ENCODE measurements around the gene KLHL29.
A peak's percentile ranks its signal among the peaks of the same experiment; 100 is the strongest.

KLHL29 gene

GRCh38 chr2:23621616-23622015 is 236.6 kb downstream of the KLHL29 start:
- no peak overlapping the region for H3K4me2 ChIP-seq (ENCODE audit: low read length)
- H3K79me2 ChIP-seq (ENCODE audit: control insufficient read depth, insufficient read depth, low read length, poor library complexity) = no peaks in the 10 kb centered on the region
- no peaks in the 10 kb centered on the region for H3K27me3 ChIP-seq (ENCODE audit: insufficient read depth, low read length)
- H2BK12ac ChIP-seq (ENCODE audit: low read length) = no peak overlapping the region
- H3K9me3 ChIP-seq (ENCODE audit: insufficient read depth, low read depth, low read length) = no peaks in the 10 kb centered on the region
- WGBS (ENCODE audit: extremely low coverage, insufficient coverage, insufficient read length) = no CpG with 5 or more reads among the region's 5 CpGs
- no peak overlapping the region for H4K8ac ChIP-seq (ENCODE audit: low read depth, low read length)
- no peak overlapping the region for H2AFZ ChIP-seq (ENCODE audit: insufficient read depth, low read length, poor library complexity)
- H3K4ac ChIP-seq (ENCODE audit: low read depth, low read length) = no peak overlapping the region
- no peak overlapping the region for H3K14ac ChIP-seq (ENCODE audit: low read length)
- H4K12ac ChIP-seq (ENCODE audit: low read depth, low read length) = no peak overlapping the region
- H3K36me3 ChIP-seq (ENCODE audit: control insufficient read depth in 1 of 2, insufficient read depth in 2 of 2, low read length in 2 of 2) = no peaks in the 10 kb centered on the region
- H3K4me1 ChIP-seq (ENCODE audit: control insufficient read depth in 1 of 2, insufficient read depth in 2 of 2, low read length in 2 of 2) = no peaks in the 10 kb centered on the region
- no peak overlapping the region for H4K91ac ChIP-seq (ENCODE audit: low read depth, low read length)
- H3K27ac ChIP-seq (ENCODE audit: low read depth, low read length) = no peak overlapping the region
- H3K23ac ChIP-seq (ENCODE audit: low read length) = no peak overlapping the region
- H2BK5ac ChIP-seq (ENCODE audit: low read depth, low read length, poor library complexity) = no peak overlapping the region
- no peak overlapping the region for H2BK120ac ChIP-seq (ENCODE audit: insufficient read depth, low read length, poor library complexity)
- no peak overlapping the region for H2AK5ac ChIP-seq (ENCODE audit: low read length)
- no peak for DNase-seq
- no peak overlapping the region for H3K9ac ChIP-seq (ENCODE audit: low read length)
- no peak overlapping the region for H3K4me3 ChIP-seq (ENCODE audit: low read depth, low read length)
- peaks cover under 1% of the 10 kb centered on the region for H3K79me1 ChIP-seq (ENCODE audit: low read length)
- no peak overlapping the region for H3K18ac ChIP-seq (ENCODE audit: low read length)

- no peak overlapping the region for H3K18ac ChIP-seq (ENCODE audit: low read length)
- no peak overlapping the region for H3K4ac ChIP-seq (ENCODE audit: low read depth, low read length)
- no peak overlapping the region for H2AK5ac ChIP-seq (ENCODE audit: low read length)
- H3K79me1 ChIP-seq (ENCODE audit: low read length) = peaks cover 3% of the 10 kb centered on the region
- H3K27ac ChIP-seq (ENCODE audit: low read depth, low read length) = no peak overlapping the region
- no peak overlapping the region for H3K4me3 ChIP-seq (ENCODE audit: low read depth, low read length)
- H3K9ac ChIP-seq (ENCODE audit: low read length) = no peak overlapping the region
- DNase-seq = no peak
- H4K8ac ChIP-seq (ENCODE audit: low read depth, low read length) = no peak overlapping the region
- no peak overlapping the region for H4K91ac ChIP-seq (ENCODE audit: low read depth, low read length)
- no peaks in the 10 kb centered on the region for H3K27me3 ChIP-seq (ENCODE audit: insufficient read depth, low read length)
- no CpG with 5 or more reads among the region's 8 CpGs for WGBS (ENCODE audit: extremely low coverage, insufficient coverage, insufficient read length)
- H3K4me1 ChIP-seq (ENCODE audit: control insufficient read depth in 1 of 2, insufficient read depth in 2 of 2, low read length in 2 of 2) = peaks cover 0 to 3% of the 10 kb centered on the region in 2 experiments
- no peaks in the 10 kb centered on the region for H3K9me3 ChIP-seq (ENCODE audit: insufficient read depth, low read depth, low read length)
- H3K4me2 ChIP-seq (ENCODE audit: low read length) = no peak overlapping the region
- no peak overlapping the region for H3K14ac ChIP-seq (ENCODE audit: low read length)
- no peak overlapping the region for H2BK5ac ChIP-seq (ENCODE audit: low read depth, low read length, poor library complexity)
- no peak overlapping the region for H3K23ac ChIP-seq (ENCODE audit: low read length)
- H4K12ac ChIP-seq (ENCODE audit: low read depth, low read length) = no peak overlapping the region
- H3K36me3 ChIP-seq (ENCODE audit: control insufficient read depth in 1 of 2, insufficient read depth in 2 of 2, low read length in 2 of 2) = no peaks in the 10 kb centered on the region
- H2BK120ac ChIP-seq (ENCODE audit: insufficient read depth, low read length, poor library complexity) = no peak overlapping the region
- no peaks in the 10 kb centered on the region for H3K79me2 ChIP-seq (ENCODE audit: control insufficient read depth, insufficient read depth, low read length, poor library complexity)
- no peak overlapping the region for H2BK12ac ChIP-seq (ENCODE audit: low read length)
- H2AFZ ChIP-seq (ENCODE audit: insufficient read depth, low read length, poor library complexity) = no peak overlapping the region
Measured at GRCh38 chr2:23622466-23622865, 237.5 kb downstream of the KLHL29 start.

- no peak overlapping the region for H4K12ac ChIP-seq (ENCODE audit: low read depth, low read length)
- H3K36me3 ChIP-seq (ENCODE audit: control insufficient read depth in 1 of 2, insufficient read depth in 2 of 2, low read length in 2 of 2) = no peaks in the 10 kb centered on the region
- no peak overlapping the region for H3K14ac ChIP-seq (ENCODE audit: low read length)
- H2AK5ac ChIP-seq (ENCODE audit: low read length) = no peak overlapping the region
- no peak overlapping the region for H4K8ac ChIP-seq (ENCODE audit: low read depth, low read length)
- H3K4me3 ChIP-seq (ENCODE audit: low read depth, low read length) = no peak overlapping the region
- H3K4ac ChIP-seq (ENCODE audit: low read depth, low read length) = no peak overlapping the region
- no peaks in the 10 kb centered on the region for H3K79me2 ChIP-seq (ENCODE audit: control insufficient read depth, insufficient read depth, low read length, poor library complexity)
- DNase-seq = no peak
- H3K9ac ChIP-seq (ENCODE audit: low read length) = no peak overlapping the region
- H3K18ac ChIP-seq (ENCODE audit: low read length) = no peak overlapping the region
- H3K4me2 ChIP-seq (ENCODE audit: low read length) = no peak overlapping the region
- H2BK12ac ChIP-seq (ENCODE audit: low read length) = no peak overlapping the region
- H3K4me1 ChIP-seq (ENCODE audit: control insufficient read depth in 1 of 2, insufficient read depth in 2 of 2, low read length in 2 of 2) = peaks cover 0 to 3% of the 10 kb centered on the region in 2 experiments
- H3K9me3 ChIP-seq (ENCODE audit: insufficient read depth, low read depth, low read length) = no peaks in the 10 kb centered on the region
- H4K91ac ChIP-seq (ENCODE audit: low read depth, low read length) = no peak overlapping the region
- WGBS (ENCODE audit: extremely low coverage, insufficient coverage, insufficient read length) = no CpG with 5 or more reads among the region's 14 CpGs
- no peak overlapping the region for H3K27ac ChIP-seq (ENCODE audit: low read depth, low read length)
- peaks cover 3% of the 10 kb centered on the region for H3K79me1 ChIP-seq (ENCODE audit: low read length)
- H2BK5ac ChIP-seq (ENCODE audit: low read depth, low read length, poor library complexity) = no peak overlapping the region
- H2AFZ ChIP-seq (ENCODE audit: insufficient read depth, low read length, poor library complexity) = no peak overlapping the region
- no peak overlapping the region for H3K23ac ChIP-seq (ENCODE audit: low read length)
- H3K27me3 ChIP-seq (ENCODE audit: insufficient read depth, low read length) = no peaks in the 10 kb centered on the region
- H2BK120ac ChIP-seq (ENCODE audit: insufficient read depth, low read length, poor library complexity) = no peak overlapping the region
Measured at GRCh38 chr2:23622966-23623675, 238.1 kb downstream of the KLHL29 start.

GRCh38 chr2:23624378-23624777 is 239.4 kb downstream of the KLHL29 start:
- Histone ChIP-seq H3K27ac (ENCODE audit: low read depth, low read length) (no peak overlapping the region), H3K36me3 (ENCODE audit: control insufficient read depth in 1 of 2, insufficient read depth in 2 of 2, low read length in 2 of 2) (no peaks in the 10 kb centered on the region), H2BK120ac (ENCODE audit: insufficient read depth, low read length, poor library complexity) (no peak overlapping the region), H3K9ac (ENCODE audit: low read length) (no peak overlapping the region), H3K27me3 (ENCODE audit: insufficient read depth, low read length) (no peaks in the 10 kb centered on the region), H2BK12ac (ENCODE audit: low read length) (no peak overlapping the region), H2AK5ac (ENCODE audit: low read length) (no peak overlapping the region), H3K23ac (ENCODE audit: low read length) (no peak overlapping the region), H4K8ac (ENCODE audit: low read depth, low read length) (no peak overlapping the region), H3K4me1 (ENCODE audit: control insufficient read depth in 1 of 2, insufficient read depth in 2 of 2, low read length in 2 of 2) (peaks cover 4 to 9% of the 10 kb centered on the region in 2 experiments), H2AFZ (ENCODE audit: insufficient read depth, low read length, poor library complexity) (no peak overlapping the region), H3K4me3 (ENCODE audit: low read depth, low read length) (no peak overlapping the region), H3K79me1 (ENCODE audit: low read length) (peaks cover 6% of the 10 kb centered on the region), H4K91ac (ENCODE audit: low read depth, low read length) (no peak overlapping the region), H3K18ac (ENCODE audit: low read length) (no peak overlapping the region), H3K79me2 (ENCODE audit: control insufficient read depth, insufficient read depth, low read length, poor library complexity) (no peaks in the 10 kb centered on the region), H3K4ac (ENCODE audit: low read depth, low read length) (no peak overlapping the region), H3K9me3 (ENCODE audit: insufficient read depth, low read depth, low read length) (no peaks in the 10 kb centered on the region), H3K4me2 (ENCODE audit: low read length) (no peak overlapping the region), H2BK5ac (ENCODE audit: low read depth, low read length, poor library complexity) (no peak overlapping the region), H3K14ac (ENCODE audit: low read length) (no peak overlapping the region), H4K12ac (ENCODE audit: low read depth, low read length) (no peak overlapping the region)
- no CpG with 5 or more reads among the region's 5 CpGs for WGBS (ENCODE audit: extremely low coverage, insufficient coverage, insufficient read length)
- peak in 1 of 2 donors; percentile 24 for DNase-seq
